Spleen (tissue), 7 donors: ENCODE measurements around the gene NRCAM.

Experiments used
- POLR2A ChIP-seq, 3 donors: fragments of 450-650 bp; IDR thresholded peaks; one replicate each; pipeline ENCODE4 v1.5.1; 2017; ENCODE audit warnings: antibody characterized with exemption in 3 of 3, mild to moderate bottlenecking in 1 of 3
- POLR2AphosphoS5 ChIP-seq, 3 donors: sonication (generic); formaldehyde crosslinking; IDR thresholded peaks; one replicate each; pipeline ENCODE4 v1.5.1; 2017; ENCODE audit warnings: antibody characterized with exemption in 3 of 3
- TF ChIP-seq, protein P1 (sequence below), 11 experiments: fragments of 200-600 bp in 7 of 11; fragments of 450-650 bp in 4 of 11; sonication (generic) in 4 of 11; IDR thresholded peaks in 8 of 11; conservative IDR thresholded peaks in 3 of 11; 1 replicate in 7 of 11; 2 replicates in 4 of 11; pipeline versions ENCODE4 v1.4.0 to v1.8.0; 2016 to 2021; ENCODE audit warnings: antibody characterized with exemption in 11 of 11, inconsistent platforms in 4 of 11, mild to moderate bottlenecking in 1 of 11
- donor health status: DM: no; HTN: no; CAD: no; lungs with moderate emphysema.
- donor health status: DM: no; HTN: no; CAD: no.
- donor health status: DM: no; HTN: no; CAD: no.

DNA sequence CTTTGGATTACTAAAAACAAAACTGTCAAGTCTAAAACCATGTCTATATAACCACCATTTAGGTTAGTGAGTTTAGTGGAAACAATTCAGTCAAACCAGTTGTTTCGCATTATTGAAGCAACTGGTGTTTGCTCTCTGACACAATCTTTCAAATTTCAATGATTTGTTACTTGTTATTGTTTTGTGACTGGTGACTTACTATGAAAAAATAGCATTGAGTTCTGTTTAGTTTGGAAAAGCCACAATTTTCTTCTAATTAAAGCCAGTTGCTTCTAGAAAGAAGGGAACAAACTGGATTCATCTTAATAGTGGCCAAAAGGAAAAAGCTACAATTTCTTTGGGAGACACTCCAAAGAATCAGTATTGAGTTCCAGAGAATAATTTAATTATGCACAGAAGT lies 356.5 kb downstream of the NRCAM start:
- TF ChIP-seq, protein P1, sequence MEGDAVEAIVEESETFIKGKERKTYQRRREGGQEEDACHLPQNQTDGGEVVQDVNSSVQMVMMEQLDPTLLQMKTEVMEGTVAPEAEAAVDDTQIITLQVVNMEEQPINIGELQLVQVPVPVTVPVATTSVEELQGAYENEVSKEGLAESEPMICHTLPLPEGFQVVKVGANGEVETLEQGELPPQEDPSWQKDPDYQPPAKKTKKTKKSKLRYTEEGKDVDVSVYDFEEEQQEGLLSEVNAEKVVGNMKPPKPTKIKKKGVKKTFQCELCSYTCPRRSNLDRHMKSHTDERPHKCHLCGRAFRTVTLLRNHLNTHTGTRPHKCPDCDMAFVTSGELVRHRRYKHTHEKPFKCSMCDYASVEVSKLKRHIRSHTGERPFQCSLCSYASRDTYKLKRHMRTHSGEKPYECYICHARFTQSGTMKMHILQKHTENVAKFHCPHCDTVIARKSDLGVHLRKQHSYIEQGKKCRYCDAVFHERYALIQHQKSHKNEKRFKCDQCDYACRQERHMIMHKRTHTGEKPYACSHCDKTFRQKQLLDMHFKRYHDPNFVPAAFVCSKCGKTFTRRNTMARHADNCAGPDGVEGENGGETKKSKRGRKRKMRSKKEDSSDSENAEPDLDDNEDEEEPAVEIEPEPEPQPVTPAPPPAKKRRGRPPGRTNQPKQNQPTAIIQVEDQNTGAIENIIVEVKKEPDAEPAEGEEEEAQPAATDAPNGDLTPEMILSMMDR (IDR thresholded peaks at IDR 0.05 in 8 of 11, conservative IDR thresholded peaks at IDR 0.05 in 3 of 11) = no peak
- TF ChIP-seq POLR2AphosphoS5 (IDR thresholded peaks at IDR 0.05) = no peak
- TF ChIP-seq POLR2A (IDR thresholded peaks at IDR 0.05) = no peak
